HuH-7.5 (cell line): ENCODE results near the gene FUNDC1.
"Not testable (repeated sequence)": the region's sequence is repeated elsewhere in the genome, so short reads cannot be mapped to it uniquely, and the experiment has no call there.

Experiments
- DNase-seq: peaks from one replicate; pipeline ENCODE4 v3.0.0; 2011; ENCODE audit warnings: low spot score

FUNDC1 gene, protein sequence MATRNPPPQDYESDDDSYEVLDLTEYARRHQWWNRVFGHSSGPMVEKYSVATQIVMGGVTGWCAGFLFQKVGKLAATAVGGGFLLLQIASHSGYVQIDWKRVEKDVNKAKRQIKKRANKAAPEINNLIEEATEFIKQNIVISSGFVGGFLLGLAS

DNA sequence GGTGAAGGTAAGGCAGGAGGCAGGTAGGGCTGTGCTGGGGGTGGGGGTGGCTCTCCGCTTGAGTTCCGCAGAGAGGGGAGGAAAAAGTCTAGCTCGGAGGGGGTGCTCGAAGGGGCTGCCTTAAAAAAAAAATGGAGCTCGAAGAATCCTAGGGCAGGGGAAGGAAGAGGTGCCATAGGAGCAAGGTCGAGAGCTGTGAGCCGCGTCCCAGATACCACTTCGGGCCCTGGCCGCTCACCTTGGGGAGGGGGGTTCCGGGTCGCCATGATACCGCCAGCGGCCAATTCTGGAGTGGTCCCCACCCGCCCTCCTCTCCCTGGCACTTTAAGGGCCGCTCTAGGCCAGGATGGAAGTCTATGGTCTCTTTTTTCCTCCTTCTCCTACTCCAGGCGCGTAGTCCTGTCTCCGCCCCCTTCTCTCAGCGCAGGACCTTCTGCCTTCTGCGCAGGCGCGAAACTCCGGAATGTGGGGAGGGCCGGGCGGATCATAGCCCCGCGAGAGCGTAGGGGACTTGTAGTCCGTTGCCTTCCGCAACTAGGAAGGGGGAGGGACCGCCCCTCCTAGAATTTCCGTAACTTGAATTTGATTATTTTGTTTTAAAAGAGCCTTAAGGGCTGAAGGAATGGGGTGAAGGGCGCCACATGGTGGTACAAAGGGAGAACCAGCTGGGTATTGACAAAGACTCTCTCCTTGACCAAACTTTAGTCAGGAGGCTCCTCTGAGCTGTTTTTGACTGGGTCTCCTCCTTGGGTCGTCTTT lies at the start of gene FUNDC1:
Gene FUNDC1, minus strand, starts transcription at position 293 of the 759 bp plus-strand sequence. Its CDS starts 27 bp downstream, at position 266.
- DNase-seq, result peak; percentile 46

DNA sequence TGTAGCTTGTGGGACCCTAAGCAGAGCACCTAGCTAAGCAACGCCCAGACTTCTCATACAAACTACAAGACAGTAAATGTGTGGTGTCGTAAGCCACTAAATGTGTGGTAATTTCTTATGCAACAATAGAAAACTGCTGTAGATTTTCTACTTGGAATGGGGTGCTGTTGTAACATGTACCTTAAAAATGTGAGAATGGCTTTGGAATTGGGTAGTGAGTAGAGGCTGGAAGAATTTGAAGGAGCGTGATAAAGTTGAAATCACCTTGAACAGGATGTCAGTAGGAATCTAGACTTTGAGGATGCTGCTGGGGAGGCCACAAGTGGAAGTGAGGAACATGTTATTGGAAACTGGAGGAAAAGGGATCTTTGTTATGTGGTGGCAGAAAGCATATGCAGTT lies 43.2 kb upstream of the FUNDC1 start:
- DNase-seq, result no peak

DNA sequence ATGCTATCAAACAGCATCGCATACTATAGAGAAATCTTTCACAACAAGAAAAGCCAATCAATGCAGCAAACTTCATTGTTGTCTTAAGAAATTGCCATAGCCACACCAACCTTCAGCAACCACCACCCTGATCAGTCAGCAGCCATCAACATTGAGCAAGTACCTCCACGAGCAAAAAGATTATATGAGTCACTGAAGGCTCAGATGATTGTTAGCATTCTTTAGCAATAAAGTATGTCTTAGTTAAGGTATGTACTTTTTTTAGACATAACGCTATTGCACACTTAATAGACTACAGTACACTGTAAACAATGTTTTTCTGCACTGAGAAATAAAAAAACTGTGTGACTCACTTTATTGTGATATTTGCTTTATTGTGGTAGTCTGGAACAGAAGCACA lies 37.8 kb upstream of the FUNDC1 start:
- no peak for DNase-seq

DNA sequence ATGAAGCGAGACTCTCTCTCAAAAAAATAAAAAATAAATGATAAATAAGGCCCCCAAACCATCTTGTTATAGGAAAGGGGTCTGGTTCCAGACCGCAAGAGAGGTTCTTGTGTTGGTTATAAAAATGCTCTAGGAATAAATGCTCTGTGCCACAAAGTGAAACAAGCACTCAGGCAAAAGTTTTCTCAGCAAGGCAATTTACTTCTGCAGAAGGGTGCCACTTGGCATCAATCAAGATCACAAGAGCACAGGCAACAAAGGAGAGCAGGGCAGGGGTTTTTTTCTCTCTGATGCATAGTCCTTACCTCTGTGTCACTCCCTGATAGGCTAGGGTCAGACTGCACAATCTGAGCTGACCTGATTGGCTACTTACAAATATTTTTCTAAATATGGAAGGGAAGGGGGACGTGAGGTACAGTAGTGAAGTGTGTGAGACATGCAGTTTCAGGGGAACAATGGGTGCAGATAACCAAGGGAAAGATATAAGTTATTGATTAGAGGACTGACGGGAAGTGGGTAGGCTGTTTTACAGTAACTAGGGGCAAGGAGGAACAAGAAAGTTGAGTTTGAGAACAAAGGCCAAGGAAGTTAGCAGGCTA lies 29.8 kb upstream of the FUNDC1 start:
- no peak for DNase-seq

DNA sequence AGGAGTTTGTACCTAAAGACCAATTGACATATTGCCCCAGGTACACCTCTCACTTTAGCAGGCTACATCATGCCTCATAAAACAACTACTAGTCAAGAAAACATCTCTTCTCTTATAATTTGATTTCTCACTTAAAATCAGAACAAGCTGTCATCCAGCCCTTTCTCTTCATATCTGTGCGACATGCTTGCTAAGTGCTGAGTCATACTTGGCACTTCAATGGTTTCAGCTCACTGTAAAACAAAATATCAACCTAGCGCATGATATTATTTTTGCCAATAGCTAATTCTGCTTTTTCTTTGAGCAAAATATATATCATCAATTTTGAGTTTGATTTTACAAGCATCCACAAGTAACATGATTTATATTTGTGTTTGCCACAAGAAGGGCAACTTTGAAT lies 27.9 kb upstream of the FUNDC1 start:
- DNase-seq, result no peak

DNA sequence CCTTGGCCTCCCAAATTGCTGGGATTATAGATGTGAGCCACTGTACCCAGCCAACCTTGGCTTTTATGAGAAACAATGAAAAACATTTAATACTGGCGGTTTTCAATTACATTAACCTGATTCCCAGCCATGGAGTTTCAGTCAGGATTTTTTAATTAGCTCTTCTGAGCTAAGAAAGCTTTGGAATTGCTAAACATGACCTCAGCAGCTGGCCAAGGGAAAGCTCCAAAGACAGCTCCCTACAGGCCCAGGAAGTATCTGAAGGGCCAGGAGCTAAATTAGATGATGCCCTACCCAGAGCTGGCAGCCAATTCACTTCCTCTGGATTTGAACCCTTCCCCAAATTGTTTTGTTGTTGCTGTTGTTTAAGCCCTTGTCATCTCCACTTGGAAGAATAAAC lies 26.5 kb upstream of the FUNDC1 start:
- DNase-seq, result no peak

DNA sequence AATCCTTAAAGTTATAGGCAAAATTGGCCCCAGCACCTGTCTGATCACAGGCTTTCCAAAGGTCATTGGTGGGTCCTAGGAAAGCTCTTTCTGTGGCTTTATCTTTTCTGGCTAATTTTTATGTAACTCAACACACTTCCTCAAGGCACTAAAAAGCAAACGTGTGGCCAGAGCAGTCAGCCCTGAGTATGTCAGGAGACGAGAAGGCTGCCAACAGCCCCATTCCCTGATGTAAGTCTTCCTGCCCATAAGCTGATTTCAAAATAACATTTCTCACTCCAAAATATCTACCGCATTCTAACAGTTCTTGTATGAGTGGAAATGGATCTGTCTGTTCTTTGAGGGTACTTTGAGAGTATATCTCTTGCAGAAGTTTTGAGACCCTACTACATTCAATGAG lies 25.5 kb upstream of the FUNDC1 start:
- DNase-seq, result no peak

DNA sequence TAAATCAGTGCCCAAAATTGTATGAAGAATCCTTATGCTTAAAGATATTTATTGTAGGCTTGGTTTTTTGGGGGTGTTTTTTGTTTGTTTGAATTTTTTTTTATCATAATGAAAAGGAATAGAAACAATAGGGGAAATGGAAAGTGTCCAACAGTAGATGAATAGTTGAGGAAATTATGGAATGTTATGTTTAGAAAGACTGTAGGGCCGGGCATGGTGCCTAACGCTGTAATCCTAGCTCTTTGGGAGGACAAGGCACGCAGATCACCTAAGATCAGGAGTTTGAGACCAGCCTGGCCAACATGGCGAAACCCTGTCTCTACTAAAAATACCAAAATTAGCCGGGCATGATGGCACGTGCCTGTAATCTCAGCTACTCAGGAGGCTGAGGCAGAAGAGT lies 19.2 kb upstream of the FUNDC1 start:
- not testable (repeated sequence) for DNase-seq

DNA sequence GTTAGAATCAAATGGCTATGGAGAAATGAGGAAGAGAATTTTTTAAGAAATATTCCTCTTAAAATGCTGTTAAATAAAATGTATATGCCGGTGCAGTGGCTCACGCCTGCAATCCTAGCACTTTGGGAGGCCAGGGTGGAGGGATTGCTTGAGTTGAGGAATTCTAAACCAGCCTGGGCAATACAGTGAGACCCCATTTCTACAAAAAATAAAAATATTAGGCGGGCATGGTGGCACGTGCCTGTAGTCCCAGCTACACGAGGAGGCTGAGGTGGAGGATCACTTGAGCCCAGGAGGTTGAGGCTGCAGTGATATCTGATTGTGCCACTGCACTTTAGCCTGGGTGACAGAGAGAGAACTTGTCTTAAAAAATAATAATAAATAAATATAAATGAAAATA lies 7.9 kb upstream of the FUNDC1 start:
- no peak for DNase-seq

DNA sequence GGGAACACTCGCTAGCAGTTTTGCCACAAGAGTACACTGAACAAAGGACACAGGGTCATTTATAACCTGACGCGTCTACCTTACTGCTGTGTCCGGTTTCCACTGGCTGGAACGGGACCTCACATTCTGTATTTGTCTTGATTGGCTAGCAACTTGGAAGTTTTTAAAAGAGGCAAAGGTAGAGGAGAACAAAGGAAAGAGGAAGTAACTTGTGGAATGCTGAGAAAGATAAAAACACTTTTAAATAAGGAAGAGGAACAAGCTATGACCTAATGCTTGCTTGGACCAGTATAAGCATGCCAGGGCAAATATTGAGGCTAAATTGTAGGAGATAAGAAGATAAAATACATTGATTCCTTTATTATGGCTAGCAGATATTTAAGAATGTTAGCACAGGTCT lies 2.8 kb upstream of the FUNDC1 start:
- DNase-seq, result not testable (repeated sequence)

DNA sequence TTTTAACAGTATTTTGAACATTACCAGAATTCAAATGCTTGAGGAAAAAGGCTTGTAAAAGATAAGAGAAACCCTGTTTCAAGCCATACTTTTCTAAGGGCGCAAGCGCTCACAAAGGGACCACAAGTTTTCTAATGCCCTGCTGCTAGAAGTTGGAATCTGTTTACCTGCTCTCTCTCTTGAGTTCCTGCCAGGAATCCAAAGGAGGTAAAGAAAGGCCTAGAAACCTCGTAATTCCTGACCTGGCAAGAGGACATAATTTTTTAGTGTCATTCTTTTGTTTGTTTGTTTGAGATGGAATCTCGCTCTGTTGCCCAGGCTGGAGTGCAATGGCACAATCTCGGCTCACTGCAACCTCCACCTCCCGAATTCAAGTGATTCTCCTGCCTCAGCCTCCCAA lies 1.4 kb upstream of the FUNDC1 start:
- no peak for DNase-seq

DNA sequence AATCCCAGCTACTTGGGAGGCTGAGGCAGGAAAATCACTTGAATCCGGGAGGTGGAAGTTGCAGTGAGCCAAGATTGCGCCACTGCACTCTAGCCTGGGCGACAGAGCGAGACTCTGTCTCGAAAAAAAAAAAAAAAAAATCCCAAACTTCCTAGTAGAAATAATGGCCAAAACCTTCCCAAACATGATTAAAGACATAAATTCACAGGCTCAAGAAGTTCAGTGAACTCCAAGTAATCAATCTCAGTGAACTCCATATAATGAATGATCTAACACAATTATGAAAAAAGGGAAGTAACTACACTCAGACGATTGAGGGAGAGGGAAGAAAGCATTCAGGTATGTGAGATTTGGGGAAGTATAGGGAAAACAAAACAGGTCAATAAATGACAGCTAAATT lies 6.5 kb downstream of the FUNDC1 start:
- DNase-seq, result no peak

DNA sequence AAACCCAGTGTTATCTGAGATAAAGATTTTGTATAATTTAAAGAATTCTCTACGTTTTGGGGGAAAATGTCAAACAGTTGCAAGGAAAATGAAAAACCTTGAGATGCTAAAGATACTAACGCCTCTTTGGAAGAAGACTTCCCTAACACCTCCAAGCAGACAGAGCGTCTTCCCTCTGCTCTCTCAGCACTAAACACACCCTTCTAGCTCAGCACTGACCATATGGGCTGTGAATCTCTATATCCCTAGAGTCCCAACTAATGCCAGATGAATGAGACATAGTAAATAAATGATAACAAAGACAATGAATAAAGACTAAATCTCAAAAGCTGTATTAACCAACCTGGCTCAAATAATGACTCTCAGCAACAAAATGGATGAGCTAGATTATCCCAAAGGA lies 13.3 kb downstream of the FUNDC1 start:
- DNase-seq, result no peak

DNA sequence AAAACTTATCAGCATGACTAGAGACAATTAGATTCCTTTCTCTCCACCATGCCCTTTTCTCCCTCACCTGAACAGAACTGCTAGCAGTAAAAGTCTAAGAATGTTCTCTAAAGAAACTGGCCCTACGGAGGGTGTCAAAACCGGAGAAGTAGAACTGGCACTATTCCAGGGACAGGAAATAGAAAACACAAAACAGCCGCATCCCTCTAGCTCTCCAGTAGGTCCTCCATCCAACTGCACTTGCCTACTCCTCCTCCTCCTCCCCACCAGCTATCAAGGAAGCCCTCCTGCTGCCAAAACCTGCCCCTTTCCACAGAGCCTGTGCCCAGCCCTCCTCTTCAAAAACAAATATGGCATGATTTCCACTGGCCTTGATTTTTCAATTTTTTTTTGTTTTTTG lies 28.4 kb downstream of the FUNDC1 start:
- DNase-seq, result no peak

DNA sequence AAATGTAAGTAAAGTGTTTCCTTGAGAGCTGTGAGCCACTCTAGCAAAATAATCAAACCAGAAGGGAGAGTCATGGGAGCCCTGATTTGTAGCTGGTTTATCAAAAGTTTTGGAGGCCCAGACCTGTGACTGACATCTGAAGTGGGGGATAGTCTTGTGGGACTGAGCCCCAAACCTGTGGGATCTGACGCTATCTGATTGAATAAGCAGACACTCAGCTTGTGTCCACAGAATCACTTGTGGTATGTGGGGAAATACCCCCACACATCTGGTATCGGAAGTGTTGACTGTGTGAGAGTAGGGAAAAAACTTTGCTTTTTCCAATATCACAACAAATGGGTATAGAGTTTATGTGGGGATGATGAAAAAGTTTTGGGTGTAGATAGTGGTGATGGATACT lies 35.4 kb downstream of the FUNDC1 start:
- no peak for DNase-seq

DNA sequence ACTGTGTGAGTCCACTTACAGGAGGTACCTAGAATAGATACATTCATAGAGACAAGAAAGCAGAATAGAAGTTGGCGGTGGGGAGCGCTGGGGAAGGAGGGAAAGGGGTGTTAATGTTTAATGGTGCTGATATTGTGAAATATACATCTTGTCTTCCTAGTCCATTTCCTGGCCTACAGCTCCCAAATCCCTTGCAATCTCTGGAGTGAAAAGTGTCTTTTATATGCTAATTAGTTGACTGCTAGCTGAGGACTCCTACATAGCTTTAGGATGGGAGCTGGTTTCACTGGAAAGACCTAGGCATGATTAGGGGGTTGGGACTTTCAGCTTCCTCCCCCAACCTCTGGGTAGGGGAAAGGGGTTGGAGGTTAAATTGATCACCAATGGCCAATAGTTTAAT lies 36.0 kb downstream of the FUNDC1 start:
- no peak for DNase-seq

DNA sequence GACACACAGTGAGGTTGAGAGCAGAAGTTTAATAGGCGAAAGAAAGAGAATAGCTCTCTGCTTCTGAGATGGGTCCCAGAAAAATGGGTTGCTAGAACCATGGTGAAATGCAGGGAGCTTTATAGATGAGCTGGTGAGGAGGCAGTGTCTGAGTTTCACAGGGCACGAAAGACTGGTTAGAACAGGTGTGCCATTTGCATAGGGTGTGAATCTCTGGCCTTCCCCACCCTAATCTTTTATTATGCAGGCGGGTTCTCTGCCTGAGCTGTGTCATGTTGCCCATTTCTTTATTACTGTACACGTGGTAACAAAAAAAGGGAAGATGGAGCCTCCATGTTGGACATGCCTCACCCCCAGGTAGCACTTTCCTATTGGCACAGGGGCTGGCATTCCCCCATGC lies 39.1 kb downstream of the FUNDC1 start:
- no peak for DNase-seq

DNA sequence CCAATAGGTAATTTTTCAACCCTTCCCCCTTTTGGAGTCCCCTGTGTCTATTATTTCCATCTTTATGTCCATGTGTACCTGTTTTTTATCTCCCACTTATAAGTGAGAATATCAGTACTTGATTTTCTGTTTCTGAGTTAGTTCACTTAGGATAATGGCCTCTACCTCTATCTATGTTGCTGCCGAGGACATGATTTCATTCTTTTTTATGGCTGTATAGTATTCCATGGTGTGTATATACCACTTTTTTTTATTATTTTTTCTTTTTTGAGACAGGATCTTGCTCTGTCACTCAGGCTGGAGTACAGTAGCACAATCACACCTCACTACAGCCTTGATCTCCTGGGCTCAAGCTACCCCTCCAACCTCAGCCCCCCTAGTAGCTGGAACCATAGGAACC lies 47.6 kb downstream of the FUNDC1 start:
- no peak for DNase-seq

DNA sequence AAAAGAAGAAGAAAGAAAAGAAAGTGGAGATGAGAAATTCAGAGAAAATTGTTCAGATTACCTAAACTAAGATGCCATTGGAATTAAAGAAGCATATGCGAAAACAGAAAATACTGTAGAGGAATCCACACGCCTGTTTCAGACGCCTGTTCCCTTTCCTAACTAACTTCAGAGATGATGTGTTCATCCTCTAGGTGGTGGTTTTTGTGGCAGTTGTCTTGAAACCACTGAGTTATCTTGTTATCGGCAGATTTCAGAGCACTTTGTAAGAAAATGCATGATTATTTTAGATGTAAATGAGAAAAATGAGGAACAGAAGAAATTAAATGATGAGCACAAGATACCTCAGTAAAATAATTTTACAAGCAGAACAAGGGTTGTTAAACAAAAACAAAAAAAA lies 48.3 kb downstream of the FUNDC1 start:
- no peak for DNase-seq

DNA sequence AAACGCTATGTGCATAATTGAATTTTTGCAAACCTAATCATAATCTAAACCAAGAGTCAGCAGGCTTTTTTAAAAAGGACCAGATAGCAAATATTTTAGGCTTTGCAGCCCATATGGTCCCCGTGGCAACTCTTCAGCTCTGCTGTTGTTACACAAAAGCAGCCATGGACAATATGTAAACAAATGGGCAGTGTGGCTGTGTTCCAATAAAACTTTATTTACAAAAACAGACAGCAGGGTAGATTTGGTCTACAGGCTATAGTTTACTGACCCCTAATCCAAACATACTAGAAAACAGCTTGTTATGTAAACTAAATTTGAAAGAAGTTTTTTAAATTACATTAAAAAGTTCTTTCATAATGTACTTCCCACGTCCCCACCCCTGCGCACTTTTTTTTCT lies 53.1 kb downstream of the FUNDC1 start:
- DNase-seq, result no peak

DNA sequence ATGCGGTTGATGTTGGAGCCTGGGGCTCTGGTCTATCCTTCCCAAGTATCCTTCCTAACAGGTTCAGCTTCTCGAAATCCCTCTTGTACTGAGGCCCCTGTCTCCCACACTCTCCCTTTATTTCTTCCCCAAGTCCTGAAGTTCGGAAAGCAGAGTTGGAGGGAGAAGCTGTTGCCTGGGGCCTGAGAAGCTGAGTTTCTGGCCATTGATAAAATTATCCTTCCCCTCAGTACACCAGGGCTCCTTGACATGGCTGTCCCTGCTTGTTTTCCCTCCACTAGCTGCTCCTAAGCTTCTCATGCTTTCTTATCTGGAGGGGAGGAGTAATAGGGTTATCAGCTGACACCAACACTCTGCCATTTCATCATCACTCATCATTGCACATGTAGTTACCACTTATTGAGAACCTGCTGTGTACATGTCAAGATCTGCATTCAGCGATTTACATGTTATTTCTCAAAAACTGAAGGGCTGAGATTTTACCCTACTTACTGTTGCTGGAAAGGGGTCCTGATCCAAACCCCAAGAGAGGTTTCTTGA lies 58.0 kb downstream of the FUNDC1 start:
- DNase-seq, result no peak

DNA sequence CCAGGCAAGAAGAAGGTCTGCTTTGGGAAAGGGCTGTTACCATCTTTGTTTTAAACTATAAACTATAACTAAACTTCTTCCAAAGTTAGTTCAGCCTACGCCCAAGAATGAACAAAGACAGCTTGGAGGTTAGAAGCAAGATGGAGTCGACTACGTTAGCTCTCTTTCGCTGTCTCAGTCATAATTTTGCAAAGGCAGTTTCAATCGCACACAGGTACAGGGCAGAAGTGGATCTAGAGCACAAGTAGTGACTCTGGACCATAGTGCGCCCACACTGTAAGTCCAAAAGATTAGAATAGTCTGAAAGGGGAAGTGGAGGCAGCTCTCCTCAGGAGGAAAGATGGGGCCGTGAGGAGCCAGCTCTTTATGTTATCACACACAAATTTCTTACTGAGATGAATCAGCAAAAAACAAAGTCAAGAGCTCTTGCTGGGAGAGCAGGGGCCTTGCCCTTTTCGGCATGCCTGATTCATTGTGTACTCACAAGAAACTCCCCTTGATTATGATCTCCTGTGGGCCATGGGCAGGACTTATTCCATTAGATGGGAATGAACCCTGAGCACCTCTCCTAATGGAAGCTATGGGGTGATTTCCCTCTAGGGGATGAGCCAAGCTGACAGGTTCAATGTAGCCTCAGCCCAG lies 58.6 kb downstream of the FUNDC1 start:
- DNase-seq, result no peak

DNA sequence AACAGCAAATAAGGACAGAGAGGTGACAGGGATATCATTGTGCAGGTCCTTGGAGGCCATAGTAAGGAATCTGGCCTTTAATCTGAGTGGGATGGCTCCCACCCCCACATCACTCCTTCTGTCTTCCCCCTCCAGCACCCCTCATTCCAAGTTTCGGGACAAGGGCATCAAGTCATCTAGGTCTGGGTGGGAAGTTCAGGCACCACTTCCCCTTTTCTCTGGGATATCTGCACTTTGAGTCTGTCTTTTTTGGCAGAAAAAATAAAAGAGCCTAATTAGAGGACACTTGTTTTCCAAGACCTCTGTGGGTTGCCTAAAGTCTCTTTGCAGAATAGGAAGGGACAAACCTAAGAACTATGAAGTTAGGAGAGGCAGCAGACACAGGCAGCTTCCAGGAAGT lies 60.1 kb downstream of the FUNDC1 start:
- no peak for DNase-seq
